ENCODE measurements around the gene FUT6.

FUT6 gene

GRCh38 chr19:5837761-5838352 lies 1.6 kb downstream of the FUT6 start:
- no peak for DNase-seq (ENCODE audit: low spot score)
- no peak for TF ChIP-seq CTCF (IDR thresholded peaks at IDR 0.05; ENCODE audit: extremely low read depth, missing control alignments)

- TF ChIP-seq CTCF (IDR thresholded peaks at IDR 0.05; ENCODE audit: extremely low read depth, missing control alignments), result no peak
- DNase-seq (ENCODE audit: low spot score), result no peak
Measured at GRCh38 chr19:5832527-5833216, 6.8 kb downstream of the FUT6 start.

GRCh38 chr19:5832061-5832460 lies 7.4 kb downstream of the FUT6 start:
- no peak for DNase-seq (ENCODE audit: low spot score)
- TF ChIP-seq CTCF (IDR thresholded peaks at IDR 0.05; ENCODE audit: extremely low read depth, missing control alignments), result no peak

GRCh38 chr19:5831159-5831558 lies 8.3 kb downstream of the FUT6 start:
- no peak for DNase-seq (ENCODE audit: low spot score)
- no peak for TF ChIP-seq CTCF (IDR thresholded peaks at IDR 0.05; ENCODE audit: extremely low read depth, missing control alignments)

GRCh38 chr19:5829567-5830310 lies 9.8 kb downstream of the FUT6 start:
- DNase-seq (ENCODE audit: low spot score), result no peak
- TF ChIP-seq CTCF (IDR thresholded peaks at IDR 0.05; ENCODE audit: extremely low read depth, missing control alignments), result no peak

GRCh38 chr19:5828661-5829566 lies 10.6 kb downstream of the FUT6 start:
- peak; percentile 74 for DNase-seq (ENCODE audit: low spot score)
- no peak for TF ChIP-seq CTCF (IDR thresholded peaks at IDR 0.05; ENCODE audit: extremely low read depth, missing control alignments)

Measured in GM20000 (cell line).